ENCODE data around the gene SMYD3.
"Not testable (repeated sequence)": the region's sequence is repeated elsewhere in the genome, so short reads cannot be mapped to it uniquely, and the experiment has no call there.

SMYD3 gene

GRCh38 chr1:245855846-245856730 lies 651.0 kb downstream of the SMYD3 start:
- no peak for DNase-seq

GRCh38 chr1:245853291-245853690 lies 653.8 kb downstream of the SMYD3 start:
- DNase-seq: no peak

- DNase-seq: no peak
Observed at GRCh38 chr1:245843101-245843500, 664.0 kb downstream of the SMYD3 start.

GRCh38 chr1:245842106-245842505 lies 665.0 kb downstream of the SMYD3 start:
- DNase-seq: no peak

GRCh38 chr1:245840971-245841370 lies 666.1 kb downstream of the SMYD3 start:
- DNase-seq: no peak

- DNase-seq: no peak
Observed at GRCh38 chr1:245837718-245838117, 669.4 kb downstream of the SMYD3 start.

- no peak for DNase-seq
Observed at GRCh38 chr1:245835386-245835785, 671.7 kb downstream of the SMYD3 start.

GRCh38 chr1:245834002-245834401 lies 673.1 kb downstream of the SMYD3 start:
- no peak for DNase-seq

GRCh38 chr1:245832771-245833527 lies 674.1 kb downstream of the SMYD3 start:
- no peak for DNase-seq

- DNase-seq: no peak
Observed at GRCh38 chr1:245831518-245831917, 675.6 kb downstream of the SMYD3 start.

- no peak for DNase-seq
Observed at GRCh38 chr1:245829826-245830225, 677.3 kb downstream of the SMYD3 start.

GRCh38 chr1:245829194-245829593 lies 677.9 kb downstream of the SMYD3 start:
- no peak for DNase-seq

GRCh38 chr1:245827301-245827700 lies 679.8 kb downstream of the SMYD3 start:
- no peak for DNase-seq

GRCh38 chr1:245825128-245825901 lies 681.8 kb downstream of the SMYD3 start:
- DNase-seq: peak; percentile 7

- DNase-seq: no peak
Observed at GRCh38 chr1:245823408-245824147, 683.5 kb downstream of the SMYD3 start.

GRCh38 chr1:245822996-245823395 lies 684.1 kb downstream of the SMYD3 start:
- peak; percentile 9 for DNase-seq

GRCh38 chr1:245818363-245818762 lies 688.7 kb downstream of the SMYD3 start:
- DNase-seq: not testable (repeated sequence)

GRCh38 chr1:245816496-245816895 lies 690.6 kb downstream of the SMYD3 start:
- peak; percentile 46 for DNase-seq

- no peak for DNase-seq
Observed at GRCh38 chr1:245814651-245815050, 692.4 kb downstream of the SMYD3 start.

- no peak for DNase-seq
Observed at GRCh38 chr1:245812278-245812677, 694.8 kb downstream of the SMYD3 start.

GRCh38 chr1:245810789-245811337 lies 696.2 kb downstream of the SMYD3 start:
- peak; percentile 90 for DNase-seq

- DNase-seq: no peak
Observed at GRCh38 chr1:245810181-245810769, 696.8 kb downstream of the SMYD3 start.

Measured in DMS53 (cell line).